GM18951 (cell line): ENCODE data around the gene VAMP2.
A peak's percentile ranks its signal among the peaks of the same experiment; 100 is the strongest.
"Not testable (repeated sequence)": the region's sequence is repeated elsewhere in the genome, so short reads cannot be mapped to it uniquely, and the experiment has no call there.

Experiments used
- POLR2A ChIP-seq: IDR thresholded peaks from 4 replicates; pipeline ENCODE4 v1.6.1; 2011; ENCODE audit warnings: mild to moderate bottlenecking; ENCODE audit not compliant: insufficient read length, insufficient read depth; ENCODE audit errors: extremely low read depth
- in situ Hi-C: fragments of 300-500 bp; cut with MboI; formaldehyde crosslinking; loops from one replicate; pipeline ENCODE4 v1.12.0; 2022; ENCODE audit warnings: low sequenced_read_pairs, mixed read lengths, inconsistent platforms; ENCODE audit not compliant: unreplicated experiment

VAMP2 gene

DNA sequence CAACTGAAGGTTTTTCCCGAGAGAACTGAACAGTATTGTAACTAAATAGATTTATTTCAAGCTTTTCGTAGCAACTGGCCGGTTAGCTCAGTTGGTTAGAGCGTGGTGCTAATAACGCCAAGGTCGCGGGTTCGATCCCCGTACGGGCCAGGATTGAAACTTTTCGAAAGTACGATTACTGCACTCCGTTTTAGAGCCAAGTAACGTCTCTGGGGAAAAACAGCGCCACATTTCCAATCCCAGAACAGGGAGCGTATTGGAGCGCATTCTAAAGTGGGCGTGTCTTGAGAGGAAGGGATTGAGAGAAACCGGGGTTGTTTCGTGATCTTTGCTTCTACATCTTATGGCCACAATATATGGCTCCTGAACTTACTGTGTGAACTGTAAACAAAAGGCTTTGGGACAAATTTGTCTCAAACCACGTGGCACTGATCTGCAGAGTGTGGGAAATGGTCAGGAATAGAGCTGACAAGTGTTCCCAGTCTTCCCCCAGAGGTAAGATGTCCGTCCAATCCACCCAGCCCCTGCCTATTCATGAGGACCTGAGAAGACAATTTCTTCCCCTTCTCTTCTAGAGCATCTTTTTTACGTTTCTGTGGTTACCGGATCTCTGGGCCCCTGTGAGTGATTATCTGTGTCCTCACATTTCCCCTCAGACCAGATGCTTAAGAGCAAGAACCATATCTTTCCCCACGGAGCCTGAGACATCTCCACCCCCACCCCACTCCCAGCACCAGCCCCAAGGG lies 24.9 kb upstream of the VAMP2 start:
- in situ Hi-C loops: no loop called here

DNA sequence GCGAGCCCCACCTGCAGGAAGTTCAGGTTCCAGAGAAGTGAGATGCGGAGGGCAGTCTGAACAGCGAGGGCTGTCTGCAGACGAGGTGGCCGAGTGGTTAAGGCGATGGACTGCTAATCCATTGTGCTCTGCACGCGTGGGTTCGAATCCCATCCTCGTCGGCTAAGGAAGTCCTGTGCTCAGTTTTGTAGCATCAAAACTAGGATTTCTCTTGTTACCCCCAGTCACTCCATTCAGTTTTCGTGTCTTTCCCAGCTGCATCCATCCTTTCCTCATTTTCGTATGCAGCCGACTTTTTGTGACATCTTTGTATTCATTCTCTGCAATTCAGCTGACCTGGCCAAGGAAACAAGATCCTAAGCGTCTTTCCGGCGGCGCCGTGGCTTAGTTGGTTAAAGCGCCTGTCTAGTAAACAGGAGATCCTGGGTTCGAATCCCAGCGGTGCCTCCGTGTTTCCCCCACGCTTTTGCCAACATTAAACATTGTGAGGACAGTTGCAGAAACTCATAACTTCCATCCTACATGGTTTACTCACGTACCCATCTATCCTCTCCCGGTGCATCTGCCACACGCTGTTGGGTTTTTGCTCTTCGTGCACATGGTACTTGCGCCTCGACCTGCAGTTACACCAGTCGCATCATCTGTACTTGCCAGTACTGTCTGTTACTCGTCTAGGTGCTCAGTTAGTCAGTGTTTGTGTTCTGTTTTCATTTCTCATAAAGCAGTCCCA lies 24.2 kb upstream of the VAMP2 start:
- in situ Hi-C loops: no loop called here
- no peak for TF ChIP-seq POLR2A

More for the DNA sequence above, 24.9 kb upstream of the VAMP2 start:
- TF ChIP-seq POLR2A: no peak

DNA sequence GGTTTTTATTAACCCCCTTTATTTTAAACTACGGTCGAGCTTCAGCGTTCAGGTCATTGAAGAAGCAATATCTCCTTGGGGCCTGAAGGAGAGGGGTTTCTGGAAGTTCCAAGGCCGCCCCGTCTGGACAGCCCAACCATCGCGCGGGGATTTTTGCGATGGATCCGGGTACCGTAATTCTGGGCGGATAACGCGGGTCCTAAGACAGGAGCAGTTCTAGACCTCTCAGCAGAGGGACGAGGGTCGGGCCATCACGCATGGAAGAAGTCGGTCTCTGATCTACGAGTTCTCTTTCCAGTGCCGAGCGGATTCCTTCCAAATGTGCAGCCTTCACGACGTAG lies 23.7 kb upstream of the VAMP2 start:
- no peak for TF ChIP-seq POLR2A
- in situ Hi-C loops: no loop called here

DNA sequence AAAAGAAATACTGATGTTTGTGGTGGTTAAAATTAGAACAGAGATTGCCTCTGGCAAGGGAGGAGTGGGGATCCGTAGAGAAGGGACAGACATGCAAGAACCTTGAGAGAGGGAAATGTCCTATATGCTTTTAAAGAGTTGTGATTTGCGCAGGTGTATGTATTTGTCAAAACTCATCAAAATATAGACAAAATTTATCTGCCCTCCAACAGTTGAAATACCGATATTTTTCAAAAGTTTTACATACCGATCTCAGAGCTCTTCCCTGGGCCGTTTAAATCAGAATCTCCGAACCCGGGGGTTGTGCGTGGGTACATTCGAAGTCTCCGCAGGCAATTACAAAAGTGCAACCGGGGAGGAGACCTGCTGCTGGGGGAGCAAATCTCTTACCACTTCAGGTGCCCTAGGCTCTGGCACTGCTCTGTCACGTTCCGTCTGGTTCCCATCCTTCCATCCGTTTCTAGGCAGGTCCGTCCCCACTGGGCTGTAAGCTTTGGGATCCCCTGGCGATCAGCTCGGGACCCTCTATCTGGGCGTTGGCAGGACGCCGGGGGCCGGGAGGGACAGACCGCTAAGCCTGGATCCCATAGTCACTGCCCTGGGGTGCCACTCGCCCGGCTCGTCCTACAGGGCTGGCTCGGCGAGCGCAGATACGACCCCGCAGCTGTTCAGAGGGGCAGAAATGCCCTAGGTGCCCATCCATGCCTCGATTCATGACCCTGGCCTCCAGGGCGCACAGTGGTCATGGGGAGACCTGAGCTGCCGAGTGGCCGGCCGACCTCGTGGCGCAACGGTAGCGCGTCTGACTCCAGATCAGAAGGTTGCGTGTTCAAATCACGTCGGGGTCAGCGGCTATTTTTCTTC lies 23.1 kb upstream of the VAMP2 start:
- TF ChIP-seq POLR2A: peak; percentile 16

DNA sequence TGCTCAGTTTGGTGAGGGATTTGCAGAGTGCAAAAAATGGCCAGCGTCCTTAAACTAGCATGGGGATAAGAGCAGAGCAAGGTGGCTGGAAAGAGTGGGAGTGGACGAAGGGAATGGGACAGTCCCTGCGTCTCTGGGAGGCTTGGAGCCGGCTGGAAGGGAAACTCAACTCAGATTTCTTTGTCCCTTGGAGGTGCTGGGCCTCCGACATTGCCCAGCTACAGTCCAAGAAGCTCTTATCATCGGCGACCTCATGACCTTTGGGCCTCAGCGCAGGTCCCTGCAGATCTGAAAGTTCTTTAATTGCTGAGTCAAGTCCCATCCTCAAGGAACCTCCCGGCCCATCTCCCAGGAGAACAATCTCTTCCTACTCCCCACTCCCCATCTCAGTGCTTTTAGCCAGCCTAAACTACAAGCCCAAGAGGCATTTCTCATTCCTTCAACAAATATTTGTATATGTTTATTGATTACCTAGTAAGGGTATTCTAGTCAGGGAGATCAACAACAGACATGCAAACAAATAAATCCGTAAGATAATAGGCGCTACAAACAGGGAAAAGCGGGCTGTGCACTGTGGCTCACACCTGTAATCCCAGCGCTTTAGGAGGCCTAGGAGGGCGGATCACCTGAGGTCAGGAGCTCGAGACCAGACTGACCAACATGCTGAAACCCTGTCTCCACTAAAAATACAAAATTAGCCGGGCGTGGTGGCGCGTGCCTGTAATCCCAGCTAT lies 14.4 kb upstream of the VAMP2 start:
- TF ChIP-seq POLR2A: no peak
- in situ Hi-C loops: no loop called here

More for the DNA sequence above, 23.1 kb upstream of the VAMP2 start:
- in situ Hi-C loops: no loop called here

DNA sequence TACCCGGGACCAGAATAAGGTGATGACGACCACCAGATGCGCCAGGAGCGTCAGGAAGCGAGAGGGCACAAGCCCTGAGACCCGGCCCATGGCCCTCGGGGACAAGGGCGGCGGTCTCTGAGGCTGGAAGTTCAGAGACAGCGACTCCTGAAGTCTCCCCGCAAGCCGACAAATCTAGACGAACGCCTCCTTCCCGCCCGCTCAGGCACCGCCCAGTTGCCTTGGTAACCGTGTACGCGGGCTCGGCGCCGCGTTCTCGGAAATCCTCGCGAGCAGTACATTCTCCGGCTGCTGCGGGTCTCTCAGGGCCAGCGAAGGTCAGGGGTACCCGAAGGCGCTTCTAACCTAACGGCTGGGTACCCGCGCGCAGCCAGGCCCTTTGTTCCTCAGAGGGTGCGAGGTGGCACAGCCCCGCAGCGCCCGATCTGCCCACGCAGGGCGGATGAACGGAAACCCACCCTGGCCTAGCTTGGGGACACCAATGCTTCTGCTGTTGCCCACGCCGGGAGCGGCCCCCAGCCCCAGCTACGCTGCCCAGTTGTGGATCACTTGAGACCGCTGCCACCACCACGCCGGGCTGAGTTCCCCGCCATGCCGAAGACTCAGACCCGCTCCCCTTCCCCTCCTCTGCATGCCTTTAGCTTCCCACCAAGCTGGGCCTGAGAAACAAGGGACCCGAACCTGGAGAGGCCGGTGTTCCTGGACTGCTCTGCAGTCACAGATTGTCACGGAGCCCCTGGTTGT lies 13.6 kb upstream of the VAMP2 start, which contains the start of gene TMEM107:
Gene TMEM107 (minus strand): TSS at position 184 of the 744 bp plus-strand sequence. CDS start 94 bp downstream, at position 90.
- in situ Hi-C loops: no loop called here
- TF ChIP-seq POLR2A: peak; percentile 57

DNA sequence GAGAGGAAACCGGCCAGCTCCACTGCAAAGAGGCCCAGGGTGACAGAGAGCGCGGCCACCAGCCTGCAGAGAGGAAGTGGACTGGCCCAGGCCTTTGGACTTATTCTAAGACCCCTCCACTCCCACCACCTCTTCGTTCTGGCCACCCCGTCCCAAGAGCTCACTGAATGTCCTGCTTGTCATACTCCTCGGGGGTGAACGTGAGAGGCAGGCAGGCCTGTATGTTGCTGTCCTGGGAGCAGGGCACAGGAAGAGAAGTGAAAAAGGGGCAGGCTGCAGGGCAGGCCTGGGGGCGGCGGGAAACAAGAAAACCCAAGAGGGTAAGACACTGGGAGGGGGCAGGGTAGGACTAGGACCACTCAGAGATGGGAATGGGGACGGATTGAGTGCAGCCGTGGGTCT lies 13.0 kb upstream of the VAMP2 start:
- in situ Hi-C loops: no loop called here
- TF ChIP-seq POLR2A: no peak

DNA sequence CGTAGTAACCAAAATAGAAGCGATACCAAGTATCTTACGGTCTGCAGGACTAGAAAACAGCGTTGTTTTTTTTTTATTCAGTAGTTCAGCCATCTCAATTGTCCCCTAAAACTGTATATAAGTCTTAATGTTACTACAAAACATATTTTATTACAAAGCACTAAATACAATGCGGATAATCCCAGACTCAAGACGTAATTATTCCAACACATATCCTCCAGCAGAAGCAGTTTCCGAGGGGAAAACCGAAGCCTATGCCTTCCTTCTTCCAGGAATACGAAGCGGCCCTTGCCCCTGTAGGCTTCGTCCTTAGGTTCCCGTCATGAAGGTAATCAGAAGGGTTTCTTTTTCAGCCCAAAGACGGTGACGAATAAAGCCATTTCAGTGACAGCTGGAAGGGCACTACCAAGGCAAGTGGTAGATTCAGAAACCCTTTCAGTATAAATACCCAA lies 11.1 kb upstream of the VAMP2 start:
- in situ Hi-C loops: no loop called here
- no peak for TF ChIP-seq POLR2A

DNA sequence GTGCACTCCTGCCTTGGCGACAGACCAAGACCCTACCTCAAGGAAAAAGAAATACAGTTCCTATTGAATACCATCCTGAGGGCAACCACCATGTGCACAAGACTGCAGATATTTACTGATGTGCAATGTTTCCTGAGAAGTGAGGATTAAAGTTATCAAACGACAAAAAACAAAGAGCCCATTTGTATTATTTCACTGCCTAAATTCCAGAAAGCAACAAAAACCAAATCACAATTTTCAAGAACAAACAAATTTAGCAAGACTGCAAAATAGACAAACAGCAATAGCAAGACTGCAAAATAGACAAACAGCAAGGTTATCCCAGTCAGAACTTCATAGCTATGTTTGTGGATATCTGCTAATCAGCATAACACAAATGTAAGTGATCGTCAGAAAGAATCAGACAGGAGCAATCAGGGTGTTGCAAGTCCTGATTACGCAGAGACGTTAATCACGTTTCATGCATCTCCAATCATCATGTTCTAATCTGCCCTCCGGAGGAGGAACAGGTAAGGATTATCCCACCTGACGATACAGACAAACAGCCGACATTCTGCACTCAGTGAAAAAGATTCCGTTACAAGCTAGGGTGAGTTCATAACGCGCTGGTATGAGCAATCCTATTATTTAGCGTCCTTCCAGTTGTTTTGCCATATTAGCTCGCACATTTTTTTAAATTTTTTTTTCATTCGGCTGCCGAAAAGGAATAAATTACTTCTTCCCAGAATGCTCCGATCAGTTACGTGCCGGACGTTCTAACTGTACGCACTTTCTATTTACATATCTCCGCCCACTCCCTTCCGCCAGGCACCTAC lies 10.5 kb upstream of the VAMP2 start:
- in situ Hi-C loops: no loop called here
- peak; percentile 100 for TF ChIP-seq POLR2A

DNA sequence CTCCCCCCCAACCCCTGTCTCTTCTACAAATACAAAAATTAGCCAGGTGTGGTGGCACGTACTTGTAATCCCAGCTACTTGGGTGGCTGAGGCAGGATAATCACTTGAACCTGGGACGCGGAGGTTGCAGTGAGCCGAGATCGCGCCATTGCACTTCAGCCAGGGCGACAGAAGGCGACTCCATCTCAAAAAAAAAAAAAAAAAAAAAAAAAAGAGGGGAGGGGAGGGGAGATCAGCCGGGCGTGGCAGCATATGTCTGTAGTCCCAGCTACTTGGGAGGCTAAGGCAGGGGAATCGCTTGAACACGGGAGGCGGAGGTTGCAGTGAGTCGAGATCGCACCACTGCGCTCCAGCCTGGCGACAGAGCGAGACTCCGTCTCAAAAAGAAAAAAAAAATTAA lies 7.4 kb upstream of the VAMP2 start:
- in situ Hi-C loops: not testable (repeated sequence)

DNA sequence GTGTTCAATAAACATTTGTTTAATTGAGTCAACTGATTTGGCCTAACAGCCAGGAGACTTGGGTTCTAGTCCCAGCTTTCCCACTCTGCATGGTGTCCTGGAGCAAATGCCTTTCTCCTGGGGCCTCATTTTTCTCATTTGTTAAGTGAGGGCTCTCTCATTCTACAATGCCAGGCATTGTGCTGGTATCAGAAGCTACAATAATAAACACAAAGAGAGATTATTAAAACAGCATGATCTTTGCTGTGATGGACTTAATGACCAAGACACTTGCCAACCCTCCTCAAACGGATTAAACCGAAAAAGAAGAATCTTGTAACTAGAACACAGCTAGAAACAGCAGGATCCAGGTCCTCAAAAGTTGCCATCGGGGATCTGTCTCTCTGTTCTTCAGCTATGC lies 4.8 kb upstream of the VAMP2 start:
- in situ Hi-C loops: no loop called here
- no peak for TF ChIP-seq POLR2A
